CD14-positive monocyte (primary cell): ENCODE measurements around the gene PLCD3. TPM values are rescaled to one million over a fixed set of nuclear protein-coding genes. Genes with fewer than 3 reads are reported as not detected.

Experiments used
- DNase-seq, 3 donors: peaks; one replicate each; pipeline ENCODE4 v3.0.0-alpha.2; 2011 to 2022
- H2AFZ ChIP-seq: 2 replicates; pipeline ENCODE4 v1.6.0; 2012; ENCODE audit warnings: mild to moderate bottlenecking, low read depth, low read length, inconsistent platforms; ENCODE audit not compliant: insufficient read depth, poor library complexity, severe bottlenecking
- H3K27ac ChIP-seq, 2 donors: 1 replicate in 1 of 2; 2 replicates in 1 of 2; pipeline ENCODE4 v1.5.1; 2012 to 2013; ENCODE audit warnings: low read length in 2 of 2, control low read depth in 1 of 2, inconsistent platforms in 1 of 2, low read depth in 1 of 2, mild to moderate bottlenecking in 1 of 2
- H3K27me3 ChIP-seq, 2 donors: one replicate each; pipeline versions ENCODE4 v1.6.0 to v1.6.1; 2011 to 2013; ENCODE audit warnings: low read length in 2 of 2; ENCODE audit not compliant: control insufficient read depth in 2 of 2, insufficient read depth in 2 of 2
- H3K36me3 ChIP-seq, 2 donors: replicated peaks in 1 of 2; 1 replicate in 1 of 2; 2 replicates in 1 of 2; pipeline versions ENCODE4 v1.5.1 to v1.6.1; 2012 to 2013; ENCODE audit warnings: low read length in 2 of 2, control low read depth in 1 of 2, inconsistent platforms in 1 of 2, mild to moderate bottlenecking in 1 of 2; ENCODE audit not compliant: insufficient read depth in 2 of 2, control insufficient read depth in 1 of 2
- H3K4me1 ChIP-seq, 2 donors: 1 replicate in 1 of 2; 2 replicates in 1 of 2; pipeline versions ENCODE4 v1.5.1 to v1.6.1; 2012 to 2013; ENCODE audit warnings: low read length in 2 of 2, control low read depth in 1 of 2, inconsistent platforms in 1 of 2, mild to moderate bottlenecking in 1 of 2, moderate library complexity in 1 of 2; ENCODE audit not compliant: insufficient read depth in 2 of 2, control insufficient read depth in 1 of 2
- H3K4me2 ChIP-seq: replicated peaks from 2 replicates; pipeline ENCODE3; 2012; ENCODE audit warnings: low read length, moderate library complexity, mild to moderate bottlenecking; ENCODE audit not compliant: poor library complexity, severe bottlenecking; ENCODE audit errors: extremely low read depth
- H3K4me3 ChIP-seq, 3 experiments: fragments of 200-600 bp in 1 of 3; sonication (generic) in 1 of 3; replicated peaks in 1 of 3; 1 replicate in 2 of 3; 2 replicates in 1 of 3; pipeline ENCODE4 v1.5.1; 2011 to 2013; ENCODE audit warnings: low read length in 3 of 3, mild to moderate bottlenecking in 3 of 3, control low read depth in 2 of 3, low read depth in 2 of 3, inconsistent platforms in 1 of 3, moderate library complexity in 1 of 3
- H3K79me2 ChIP-seq: 2 replicates; pipeline ENCODE4 v1.6.0; 2012; ENCODE audit warnings: mild to moderate bottlenecking, control low read depth, inconsistent platforms, low read length, moderate library complexity; ENCODE audit not compliant: insufficient read depth
- H3K9ac ChIP-seq: 2 replicates; pipeline ENCODE4 v1.6.0; 2017; ENCODE audit warnings: low read length, mild to moderate bottlenecking; ENCODE audit not compliant: insufficient read depth, poor library complexity, severe bottlenecking
- H3K9me3 ChIP-seq, 2 donors: replicated peaks in 1 of 2; 1 replicate in 1 of 2; 2 replicates in 1 of 2; pipeline versions ENCODE4 v1.5.1 to v1.6.1; 2012 to 2013; ENCODE audit warnings: low read length in 2 of 2, control low read depth in 1 of 2; ENCODE audit not compliant: control insufficient read depth in 1 of 2, insufficient read depth in 1 of 2
- H4K20me1 ChIP-seq: 2 replicates; pipeline ENCODE4 v1.6.0; 2012; ENCODE audit warnings: mild to moderate bottlenecking, low read length, control low read depth, moderate library complexity; ENCODE audit not compliant: insufficient read depth
- H3K27ac Mint-ChIP-seq, 7 donors: one replicate each; pipeline ENCODE4 v1.8.0; 2020; ENCODE audit warnings: mild to moderate bottlenecking in 7 of 7, mixed read lengths in 7 of 7, moderate library complexity in 6 of 7, inconsistent platforms in 2 of 7
- H3K27me3 Mint-ChIP-seq, 3 donors: one replicate each; pipeline ENCODE4 v1.8.0; 2021 to 2022; ENCODE audit warnings: low read depth in 3 of 3, mild to moderate bottlenecking in 3 of 3, mixed read lengths in 3 of 3, moderate library complexity in 3 of 3, inconsistent platforms in 1 of 3
- H3K36me3 Mint-ChIP-seq, 2 donors: one replicate each; pipeline ENCODE4 v1.8.0; 2020; ENCODE audit warnings: mixed read lengths in 2 of 2, inconsistent platforms in 1 of 2, mild to moderate bottlenecking in 1 of 2
- H3K4me1 Mint-ChIP-seq: one replicate; pipeline ENCODE4 v1.8.0; 2020; ENCODE audit warnings: mild to moderate bottlenecking, mixed read lengths
- H3K4me3 Mint-ChIP-seq, 2 donors: one replicate each; pipeline ENCODE4 v1.8.0; 2020; ENCODE audit warnings: mild to moderate bottlenecking in 2 of 2, mixed read lengths in 2 of 2, moderate library complexity in 1 of 2
- H3K9me3 Mint-ChIP-seq, 7 donors: one replicate each; pipeline ENCODE4 v1.8.0; 2020 to 2022; ENCODE audit warnings: mixed read lengths in 7 of 7, mild to moderate bottlenecking in 6 of 7, moderate library complexity in 6 of 7, inconsistent platforms in 2 of 7
- CTCF ChIP-seq: fragments of 200-600 bp; IDR thresholded peaks from one replicate; pipeline ENCODE4 v1.8.0; 2022; ENCODE audit warnings: antibody characterized with exemption, mild to moderate bottlenecking
- WGBS: methylation state at CpG from one replicate; pipeline ENCODE4 v1.1.5; 2013; ENCODE audit warnings: missing lambda C conversion rate; ENCODE audit not compliant: insufficient coverage; 5-methylcytosine and 5-hydroxymethylcytosine counted together
- intact Hi-C, 2 donors: fragments of 100-400 bp; cut with micrococcal nuclease; formaldehyde crosslinking; loops; one replicate each; pipeline versions ENCODE4 v1.15.0 to v1.15.1; 2023
- polyA plus RNA-seq, 3 donors: library from polyadenylated mRNA; depleted of rRNA in 1 of 3; unstranded in 2 of 3; stranded (reverse) in 1 of 3; fragments of 300-500 nt in 2 of 3; fragments of >200 nt in 1 of 3; fragmentation: Illumina TruSeq in 2 of 3; gene quantifications; 1 replicate in 2 of 3; 2 replicates in 1 of 3; pipeline ENCODE4 v1.2.3, GENCODE V29; 2012 to 2021

The PLCD3 gene
- polyA plus RNA-seq, 3 donors, result 0.97 to 25.8 (median 2.5) TPM

GRCh38 chr17:45137561-45138305 is 5.4 kb upstream of the PLCD3 start:
- intact Hi-C loops, result loop anchor here (10.0 kb wide), 2 partner anchors 247 to 363 kb away; no protein-coding TSS in a partner anchor
- H3K36me3 ChIP-seq, result peaks cover 0 to 6% of the 10 kb centered on the region in 2 donors
- DNase-seq, result no peak
- no peaks in the 10 kb centered on the region for H3K27me3 ChIP-seq
- H3K36me3 Mint-ChIP-seq, result peaks cover 3 to 14% of the 10 kb centered on the region in 2 donors
- H3K4me1 Mint-ChIP-seq, result peaks cover 18% of the 10 kb centered on the region
- H3K27ac Mint-ChIP-seq, result peak overlapping the region in 1 of 7 donors; percentile 15
- H2AFZ ChIP-seq, result no peak overlapping the region
- H3K27me3 Mint-ChIP-seq, result peaks cover 0 to 2% (median 0%) of the 10 kb centered on the region in 3 donors
- no peak for TF ChIP-seq CTCF
- H3K9me3 Mint-ChIP-seq, result no peaks in the 10 kb centered on the region
- H3K79me2 ChIP-seq, result peaks cover 5% of the 10 kb centered on the region
- no peaks in the 10 kb centered on the region for H3K9me3 ChIP-seq
- H4K20me1 ChIP-seq, result no peaks in the 10 kb centered on the region
- H3K4me3 ChIP-seq, result no peak overlapping the region
- H3K4me3 Mint-ChIP-seq, result no peak overlapping the region
- H3K4me2 ChIP-seq, result no peak overlapping the region
- no peak overlapping the region for H3K9ac ChIP-seq
- 98% methylated on average over 10 of the region's 11 CpGs for WGBS
- no peak overlapping the region for H3K27ac ChIP-seq
- peaks cover 12 to 20% of the 10 kb centered on the region in 2 donors for H3K4me1 ChIP-seq

- Histone ChIP-seq H3K27ac (no peak overlapping the region), H2AFZ (no peak overlapping the region), H3K4me2 (no peak overlapping the region), H4K20me1 (no peaks in the 10 kb centered on the region), H3K9me3 (no peaks in the 10 kb centered on the region), H3K4me1 (peaks cover 14 to 24% of the 10 kb centered on the region in 2 donors), H3K36me3 (peaks cover 0 to 6% of the 10 kb centered on the region in 2 donors), H3K4me3 (no peak overlapping the region), H3K9ac (no peak overlapping the region), H3K79me2 (peaks cover 5% of the 10 kb centered on the region), H3K27me3 (no peaks in the 10 kb centered on the region)
- WGBS, result 100% methylated on average over 5 of the region's 12 CpGs
- intact Hi-C loops, result loop anchor here (10.0 kb wide), 2 partner anchors 248 to 362 kb away; no protein-coding TSS in a partner anchor
- H3K36me3 Mint-ChIP-seq, result peaks cover 3 to 14% of the 10 kb centered on the region in 2 donors
- no peak for DNase-seq
- peaks cover 18% of the 10 kb centered on the region for H3K4me1 Mint-ChIP-seq
- H3K9me3 Mint-ChIP-seq, result no peaks in the 10 kb centered on the region
- H3K27ac Mint-ChIP-seq, result no peak overlapping the region
- no peak overlapping the region for H3K4me3 Mint-ChIP-seq
- TF ChIP-seq CTCF, result no peak
- peaks cover 0 to 2% (median 0%) of the 10 kb centered on the region in 3 donors for H3K27me3 Mint-ChIP-seq
These were observed 4.7 kb upstream of the PLCD3 start for GRCh38 chr17:45136846-45137560.
